ENCODE measurements around the gene IMP4. TPM values are rescaled to one million over a fixed set of nuclear protein-coding genes. Genes with fewer than 3 reads are reported as not detected.

The IMP4 gene
- total and polyA plus RNA-seq, 9 donors = 24.8 to 74.0 (median 54.4) TPM

- TF ChIP-seq POLR2A (IDR thresholded peaks at IDR 0.05) = no peak
- no peak for TF ChIP-seq CTCF (IDR thresholded peaks at IDR 0.05)
- TF ChIP-seq EP300 (IDR thresholded peaks at IDR 0.05) = no peak
- H3K27ac ChIP-seq = no peak overlapping the region
- DNase-seq = no peak
- intact Hi-C loops (cut with DNase I) = no loop called here
- peaks cover 10% of the 10 kb centered on the region for H3K4me1 ChIP-seq (ENCODE audit: insufficient read depth)
- H3K4me3 ChIP-seq = no peak overlapping the region
- H3K27me3 ChIP-seq = no peaks in the 10 kb centered on the region
- no peaks in the 10 kb centered on the region for H3K9me3 ChIP-seq
- no peaks in the 10 kb centered on the region for H3K36me3 ChIP-seq
These were observed 26.7 kb downstream of the IMP4 start for GRCh38 chr2:130369311-130369964.

- DNase-seq = no peak
- H3K4me3 ChIP-seq = no peak overlapping the region
- whole genome bisulfite sequencing, 3 donors = 89 to 92% (median 90%) methylated on average over 5 of the region's 5 CpGs
- peaks cover 10% of the 10 kb centered on the region for H3K4me1 ChIP-seq (ENCODE audit: insufficient read depth)
- H3K9me3 ChIP-seq = no peaks in the 10 kb centered on the region
- H3K27ac ChIP-seq = no peak overlapping the region
- H3K27me3 ChIP-seq = no peaks in the 10 kb centered on the region
- intact Hi-C loops (cut with DNase I) = no loop called here
- H3K36me3 ChIP-seq = no peaks in the 10 kb centered on the region
- no peak for TF ChIP-seq CTCF (IDR thresholded peaks at IDR 0.05)
- no peak for TF ChIP-seq EP300 (IDR thresholded peaks at IDR 0.05)
- TF ChIP-seq POLR2A (IDR thresholded peaks at IDR 0.05) = no peak
These were observed 27.3 kb downstream of the IMP4 start for GRCh38 chr2:130369965-130370341.

GRCh38 chr2:130370490-130370889 lies 27.8 kb downstream of the IMP4 start:
- Histone ChIP-seq H3K4me3 (no peak overlapping the region), H3K36me3 (no peaks in the 10 kb centered on the region), H3K27ac (no peak overlapping the region), H3K27me3 (no peaks in the 10 kb centered on the region), H3K9me3 (no peaks in the 10 kb centered on the region), H3K4me1 (ENCODE audit: insufficient read depth) (peaks cover 10% of the 10 kb centered on the region)
- no peak for DNase-seq
- 88 to 91% (median 90%) methylated on average over 8 to 9 of the region's 9 CpGs for WGBS, 3 donors
- intact Hi-C loops (cut with DNase I) = no loop called here
- TF ChIP-seq CTCF (IDR thresholded peaks at IDR 0.05) = no peak
- TF ChIP-seq POLR2A (IDR thresholded peaks at IDR 0.05) = no peak
- TF ChIP-seq EP300 (IDR thresholded peaks at IDR 0.05) = no peak

GRCh38 chr2:130371723-130372054 lies 29.0 kb downstream of the IMP4 start:
- Histone ChIP-seq H3K27me3 (no peaks in the 10 kb centered on the region), H3K27ac (peak overlapping the region; percentile 65 to 76), H3K9me3 (no peaks in the 10 kb centered on the region), H3K36me3 (no peaks in the 10 kb centered on the region), H3K4me3 (peak overlapping the region; percentile 65), H3K4me1 (ENCODE audit: insufficient read depth) (peaks cover 10% of the 10 kb centered on the region)
- no peak for TF ChIP-seq CTCF (IDR thresholded peaks at IDR 0.05)
- no peak for TF ChIP-seq POLR2A (IDR thresholded peaks at IDR 0.05)
- TF ChIP-seq EP300 (IDR thresholded peaks at IDR 0.05) = no peak
- no peak for DNase-seq
- 23 to 27% (median 26%) methylated on average over 18 of the region's 18 CpGs for WGBS, 3 donors
- intact Hi-C loops (cut with DNase I) = no loop called here
